Posterior cingulate gyrus (tissue), 11 donors: Measurements from ENCODE around the gene SLC26A5.
A peak's percentile ranks its signal among the peaks of the same experiment; 100 is the strongest.
"Not testable (repeated sequence)": the region's sequence is repeated elsewhere in the genome, so short reads cannot be mapped to it uniquely, and the experiment has no call there.

Experiments
- DNase-seq, 10 donors: peaks; one replicate each; pipeline versions ENCODE4 v3.0.0 to v3.0.0-alpha.2; 2020 to 2021; ENCODE audit warnings: mixed read lengths in 3 of 10
- intact Hi-C: fragments of 100-400 bp; cut with DNase I; formaldehyde crosslinking; loops from one replicate; pipeline ENCODE4 v1.15.1; 2023

SLC26A5 gene, protein sequence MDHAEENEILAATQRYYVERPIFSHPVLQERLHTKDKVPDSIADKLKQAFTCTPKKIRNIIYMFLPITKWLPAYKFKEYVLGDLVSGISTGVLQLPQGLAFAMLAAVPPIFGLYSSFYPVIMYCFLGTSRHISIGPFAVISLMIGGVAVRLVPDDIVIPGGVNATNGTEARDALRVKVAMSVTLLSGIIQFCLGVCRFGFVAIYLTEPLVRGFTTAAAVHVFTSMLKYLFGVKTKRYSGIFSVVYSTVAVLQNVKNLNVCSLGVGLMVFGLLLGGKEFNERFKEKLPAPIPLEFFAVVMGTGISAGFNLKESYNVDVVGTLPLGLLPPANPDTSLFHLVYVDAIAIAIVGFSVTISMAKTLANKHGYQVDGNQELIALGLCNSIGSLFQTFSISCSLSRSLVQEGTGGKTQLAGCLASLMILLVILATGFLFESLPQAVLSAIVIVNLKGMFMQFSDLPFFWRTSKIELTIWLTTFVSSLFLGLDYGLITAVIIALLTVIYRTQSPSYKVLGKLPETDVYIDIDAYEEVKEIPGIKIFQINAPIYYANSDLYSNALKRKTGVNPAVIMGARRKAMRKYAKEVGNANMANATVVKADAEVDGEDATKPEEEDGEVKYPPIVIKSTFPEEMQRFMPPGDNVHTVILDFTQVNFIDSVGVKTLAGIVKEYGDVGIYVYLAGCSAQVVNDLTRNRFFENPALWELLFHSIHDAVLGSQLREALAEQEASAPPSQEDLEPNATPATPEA

DNA sequence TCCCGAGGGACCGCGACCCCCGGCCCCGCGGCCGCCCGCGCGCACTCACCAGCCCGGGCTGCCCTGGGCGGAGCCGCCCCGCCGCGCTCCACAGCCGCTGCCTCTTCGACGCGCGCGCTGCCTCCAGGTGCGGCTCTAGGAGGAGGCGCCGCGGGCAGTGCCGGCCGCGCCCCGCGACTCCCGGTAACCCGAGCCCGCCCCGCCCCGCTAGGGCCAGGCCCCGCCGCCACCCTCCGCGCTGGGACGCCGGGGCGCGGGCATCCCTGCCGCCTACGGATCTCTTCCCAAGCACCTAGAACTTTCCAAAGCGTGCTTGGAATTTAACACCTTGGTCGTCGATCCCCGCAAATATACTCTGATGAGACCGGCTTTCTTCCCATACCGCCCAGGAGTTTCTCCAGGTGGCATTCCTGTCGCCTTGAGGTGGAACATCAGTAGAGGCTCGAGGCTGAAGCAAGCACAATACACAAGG, at the start of gene SLC26A5:
SLC26A5 (minus strand) TSS at position 159 of the 472 bp plus-strand sequence. CDS start 24,693 bp downstream, outside the sequence.
- intact Hi-C loops: no loop called here
- DNase-seq: no peak

GRCh38 chr7:103487419-103487818, 41.4 kb upstream of the SLC26A5 start:
- no peak for DNase-seq
- intact Hi-C loops: no loop called here

- intact Hi-C loops, DNase-seq: not testable (repeated sequence)
Measured at GRCh38 chr7:103486873-103487272, 40.9 kb upstream of the SLC26A5 start.

DNA sequence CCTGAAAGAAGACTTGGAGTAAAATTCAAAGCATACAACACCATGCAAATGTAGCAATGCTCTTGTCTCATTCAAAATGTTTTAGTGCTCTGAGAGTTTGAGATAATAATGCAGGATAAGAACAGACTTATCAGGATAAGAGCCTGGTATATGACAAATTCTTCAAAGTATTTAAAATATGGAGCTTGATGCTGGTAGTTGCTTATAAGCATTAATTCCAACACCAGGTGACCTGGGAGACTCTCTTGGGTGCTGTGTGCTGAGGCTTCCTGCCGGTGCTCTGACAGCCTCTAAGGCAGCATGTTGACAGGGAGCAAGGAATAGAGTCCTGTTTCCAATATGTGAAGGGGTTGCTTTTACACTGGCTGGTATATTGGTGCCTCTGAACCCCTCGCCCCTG, 34.8 kb upstream of the SLC26A5 start:
- DNase-seq: no peak
- intact Hi-C loops: no loop called here

- DNase-seq: no peak
- intact Hi-C loops: no loop called here
Measured at GRCh38 chr7:103474956-103475355, 28.9 kb upstream of the SLC26A5 start.

DNA sequence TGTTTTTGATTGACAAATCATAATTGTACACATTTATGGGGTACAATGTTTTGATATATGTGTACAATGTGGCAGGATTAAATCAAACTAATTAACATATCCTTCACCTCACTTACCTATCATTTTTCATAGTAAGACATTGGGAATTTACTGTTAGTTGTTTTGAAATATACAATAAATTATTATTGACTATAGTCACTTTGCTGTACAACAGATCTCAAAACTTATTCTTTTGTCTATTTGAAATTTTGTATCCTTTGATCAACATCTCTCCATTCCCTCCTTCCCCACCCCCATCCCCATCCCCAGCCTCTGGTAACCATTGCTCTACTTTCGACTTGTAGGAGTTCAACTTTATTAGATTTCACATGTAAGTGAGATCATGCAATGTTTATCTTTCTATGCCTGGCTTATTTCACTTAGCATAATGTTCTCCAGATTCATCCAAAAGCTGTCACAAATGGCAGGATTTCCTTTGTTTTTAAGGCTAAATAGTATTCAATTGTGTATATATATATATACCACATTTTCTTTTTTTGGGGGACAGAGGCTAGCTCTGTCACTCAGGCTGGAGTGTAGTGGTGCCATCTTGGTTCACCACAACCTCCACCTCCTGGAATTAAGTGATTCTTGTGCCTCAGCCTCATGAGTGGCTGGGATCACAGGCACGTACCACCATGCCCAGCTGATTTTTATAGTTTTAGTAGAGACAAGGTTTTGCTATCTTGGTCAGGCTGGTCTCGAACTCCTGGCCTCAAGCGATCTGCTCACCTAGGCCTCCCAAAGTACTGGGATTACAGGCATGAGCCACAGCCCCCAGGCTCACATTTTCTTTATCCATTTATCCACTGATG, 23.3 kb upstream of the SLC26A5 start:
- DNase-seq: no peak
- intact Hi-C loops: no loop called here

DNA sequence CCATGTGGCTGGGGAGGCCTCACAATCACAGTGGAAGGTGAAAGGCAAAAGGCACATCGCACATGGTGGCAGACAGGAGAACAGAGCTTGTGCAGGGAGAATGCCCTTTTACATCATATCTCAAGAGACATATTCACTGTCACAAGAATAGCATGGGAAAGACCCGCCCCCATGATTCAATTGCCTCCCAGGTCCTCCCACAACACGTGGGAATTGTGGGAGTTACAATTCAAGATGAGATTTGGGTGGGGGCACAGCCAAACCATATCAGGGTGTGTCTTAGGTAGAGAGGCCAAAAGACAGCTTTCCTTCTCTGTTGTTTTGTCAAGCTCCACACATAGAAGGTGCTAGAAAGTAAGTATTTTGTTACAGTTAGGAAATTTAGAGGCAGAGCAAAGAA, 20.8 kb upstream of the SLC26A5 start:
- DNase-seq: no peak

DNA sequence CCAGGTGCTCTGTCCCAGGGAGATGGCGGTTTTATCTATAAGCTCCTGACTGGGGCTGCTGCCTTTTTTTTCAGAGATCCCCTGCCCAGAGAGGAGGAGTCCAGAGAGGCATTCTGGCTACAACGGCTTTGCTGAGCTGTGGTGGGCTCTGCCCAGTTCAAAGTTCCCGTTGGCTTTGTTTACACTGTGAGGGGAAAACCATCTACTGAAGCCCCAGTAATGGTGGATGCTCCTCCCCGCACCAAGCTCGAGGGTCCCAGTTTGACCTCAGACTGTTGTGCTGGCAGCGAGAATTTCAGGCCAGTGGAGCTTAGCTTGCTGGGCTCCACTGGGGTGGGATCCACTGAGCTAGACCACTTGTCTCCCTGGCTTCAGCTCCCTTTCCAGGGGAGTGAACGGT, 16.4 kb upstream of the SLC26A5 start:
- DNase-seq: no peak
- intact Hi-C loops: no loop called here

More for the DNA sequence above, 20.8 kb upstream of the SLC26A5 start:
- intact Hi-C loops: no loop called here

- DNase-seq: peak in 6 of 10 donors; percentile 16 to 86 (median 51)
- intact Hi-C loops: no loop called here
Measured at GRCh38 chr7:103447073-103447960, 1.3 kb upstream of the SLC26A5 start.

DNA sequence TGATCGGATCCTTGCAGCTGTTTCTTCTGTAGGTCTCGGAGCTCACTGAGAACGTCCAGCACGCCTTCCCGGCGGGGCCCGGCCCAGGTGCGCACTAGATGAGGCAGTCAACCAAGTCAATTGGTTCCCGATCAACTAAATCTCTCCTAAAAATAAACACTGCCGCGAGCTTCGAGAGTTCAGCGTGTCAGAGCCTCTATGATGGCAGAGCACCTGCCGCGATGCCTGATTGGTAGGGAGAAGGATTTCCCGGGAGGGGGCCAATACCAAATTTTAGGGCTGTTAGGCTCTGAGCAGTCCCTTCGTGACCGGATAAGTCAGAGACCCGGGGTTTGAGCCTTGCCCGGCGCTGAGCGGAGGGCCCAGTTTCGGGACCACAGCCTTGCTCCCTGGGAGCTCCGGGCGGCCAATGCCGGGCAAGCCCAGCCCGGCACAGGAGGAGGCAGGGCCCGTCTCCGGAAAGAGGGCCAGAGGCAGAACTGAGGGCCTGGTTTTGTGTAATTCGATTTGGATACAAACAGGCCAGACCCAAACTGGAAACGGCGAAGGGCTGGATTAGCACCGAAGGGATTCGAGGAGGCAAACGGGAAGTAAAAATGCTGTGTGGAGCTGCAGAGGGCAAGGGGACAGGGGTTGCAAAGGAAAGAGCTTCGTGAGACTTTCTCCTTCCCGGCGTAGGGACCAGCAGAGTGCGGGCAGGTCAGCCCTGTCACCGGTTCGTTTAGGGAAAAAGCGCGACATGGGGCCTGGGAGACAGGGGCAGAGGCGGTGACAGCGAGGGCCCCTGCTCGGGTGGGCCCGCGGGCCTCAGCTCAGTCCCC, 569 bp downstream of the SLC26A5 start:
- DNase-seq: no peak
- intact Hi-C loops: no loop called here

DNA sequence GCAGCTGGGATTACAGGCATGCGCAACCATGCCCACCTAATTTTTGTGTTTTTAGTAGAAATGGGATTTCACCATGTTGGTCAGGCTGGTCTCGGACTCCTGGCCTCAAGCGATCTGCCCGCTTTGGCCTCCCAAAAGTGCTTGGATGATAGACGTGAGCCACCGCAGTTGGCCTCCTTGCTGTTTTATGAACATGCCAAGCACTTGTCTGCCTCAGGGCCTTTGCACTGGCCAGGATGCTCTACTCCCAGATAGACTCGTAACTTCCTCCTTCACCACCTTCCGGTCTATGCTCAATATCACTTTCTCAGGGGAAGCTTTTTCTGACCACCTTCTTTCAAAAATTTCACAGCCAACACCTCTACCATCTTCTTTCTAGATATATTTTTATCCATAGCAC, 6.3 kb downstream of the SLC26A5 start:
- intact Hi-C loops: no loop called here

GRCh38 chr7:103437623-103438022, 8.4 kb downstream of the SLC26A5 start:
- no peak for DNase-seq
- intact Hi-C loops: no loop called here

More for the DNA sequence above, 6.3 kb downstream of the SLC26A5 start:
- DNase-seq: no peak

DNA sequence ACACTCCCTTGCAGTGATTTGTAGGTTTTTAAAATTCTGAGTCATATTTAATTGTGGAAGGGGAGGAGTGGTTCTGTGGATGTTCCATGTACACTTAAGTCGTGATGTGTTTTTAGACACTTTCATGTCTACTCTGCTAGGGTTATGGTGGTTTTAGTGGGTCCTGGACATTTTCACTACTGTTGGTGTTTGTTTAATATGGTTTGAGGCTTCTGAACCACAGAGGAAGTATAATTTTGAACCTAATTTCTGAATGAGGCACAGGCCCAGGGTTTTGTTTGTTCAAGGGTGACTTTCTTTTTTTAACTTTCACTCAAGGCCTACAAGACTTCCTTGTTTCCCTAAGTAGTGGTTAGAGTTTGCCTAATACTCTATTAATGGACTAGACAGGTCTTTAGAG, 13.3 kb downstream of the SLC26A5 start:
- DNase-seq: no peak
- intact Hi-C loops: no loop called here

DNA sequence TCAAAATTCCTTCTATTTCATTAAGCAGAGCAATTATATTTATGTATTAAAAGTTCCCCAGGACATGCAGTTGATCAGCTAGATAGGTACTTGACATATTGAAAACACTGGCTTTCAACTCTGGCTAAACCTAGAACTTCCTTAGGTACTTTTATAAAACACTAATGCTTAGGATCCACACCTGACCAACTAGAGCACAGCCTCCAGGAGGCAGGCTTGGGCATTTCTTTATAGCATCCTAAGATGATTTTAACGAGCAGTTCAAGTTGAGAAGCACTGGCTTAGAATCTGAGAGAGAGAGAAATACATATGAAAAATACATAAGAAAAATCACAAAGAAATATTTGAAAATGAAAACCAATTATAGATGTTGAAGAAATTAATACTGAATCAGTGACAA, 20.8 kb downstream of the SLC26A5 start:
- intact Hi-C loops: no loop called here
- no peak for DNase-seq

DNA sequence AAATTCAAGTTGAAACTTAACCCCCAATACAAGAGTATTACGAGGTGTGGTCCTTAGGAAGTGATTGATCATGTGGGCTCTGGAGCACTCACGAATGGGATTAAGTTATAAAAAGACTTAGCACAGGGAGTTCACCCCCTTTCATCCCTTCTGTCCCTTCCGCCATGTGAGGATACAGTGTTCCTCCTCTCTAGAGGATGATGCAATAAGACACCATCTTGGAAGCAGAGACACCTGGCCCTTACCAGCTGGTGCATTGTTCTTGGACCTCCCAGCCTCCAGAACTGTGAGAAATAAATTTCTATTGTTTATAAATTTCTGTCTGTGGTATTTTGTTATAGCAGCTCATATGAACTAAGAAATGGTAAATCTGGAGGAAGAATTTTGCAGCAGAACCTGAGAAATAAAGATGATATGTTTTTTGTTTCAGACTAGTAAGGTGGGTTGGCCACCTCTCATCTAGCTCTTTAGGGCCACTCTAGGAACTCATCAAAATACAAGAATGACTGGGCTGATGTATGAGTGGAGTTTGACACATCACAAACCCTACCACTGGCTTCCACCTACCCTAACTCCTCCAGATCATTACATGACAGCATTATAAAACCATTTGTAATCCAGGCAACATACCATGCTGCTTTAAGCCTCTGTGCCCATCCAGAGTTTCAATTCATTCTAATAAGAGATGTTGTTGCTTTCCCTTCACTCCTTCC, 22.4 kb downstream of the SLC26A5 start:
- intact Hi-C loops: no loop called here
- no peak for DNase-seq

DNA sequence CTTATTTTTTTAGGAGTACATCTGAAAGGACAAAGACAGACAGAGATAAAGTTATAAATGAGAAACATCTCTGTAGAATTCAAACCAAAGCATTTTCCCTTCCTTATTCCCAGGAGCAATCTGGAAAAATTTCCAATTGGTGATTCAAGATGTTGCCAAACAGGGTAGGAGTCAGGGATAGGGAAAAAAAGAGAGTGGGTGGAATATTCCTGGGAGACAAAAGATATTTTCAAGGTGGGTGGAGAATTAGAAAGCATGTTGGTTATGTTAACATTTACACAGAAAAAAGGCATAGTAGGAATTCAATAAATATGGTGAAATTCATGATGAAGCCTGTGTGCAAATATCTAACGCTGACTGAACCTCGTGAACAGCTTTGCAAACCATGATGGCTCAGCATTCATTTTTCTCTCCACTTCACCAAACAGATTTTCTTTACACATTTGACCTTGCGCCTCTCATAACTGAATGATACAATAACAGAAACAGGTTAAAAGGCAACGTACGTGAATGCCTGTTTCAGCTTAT, 25.1 kb downstream of the SLC26A5 start:
- intact Hi-C loops: no loop called here
- no peak for DNase-seq

DNA sequence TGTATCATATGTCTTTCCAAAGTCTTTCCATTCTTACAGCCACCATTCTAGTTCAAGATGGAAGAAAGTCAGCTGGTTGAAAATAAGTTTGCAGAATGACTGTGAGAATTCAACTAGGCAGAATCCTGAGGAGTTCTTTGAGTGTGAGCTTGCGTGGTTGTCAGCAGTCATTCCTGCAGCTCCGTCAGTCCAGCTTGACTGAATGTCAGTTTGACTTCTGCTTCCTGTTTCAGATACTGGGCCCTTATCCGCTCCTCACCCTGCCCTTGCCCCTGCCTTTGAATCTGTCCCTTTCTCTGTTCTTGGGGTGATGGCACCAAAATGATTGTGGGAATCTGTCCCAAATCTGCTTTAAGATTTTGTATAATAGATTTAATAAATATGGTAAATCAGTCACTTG, 27.8 kb downstream of the SLC26A5 start:
- no peak for DNase-seq
- intact Hi-C loops: no loop called here

DNA sequence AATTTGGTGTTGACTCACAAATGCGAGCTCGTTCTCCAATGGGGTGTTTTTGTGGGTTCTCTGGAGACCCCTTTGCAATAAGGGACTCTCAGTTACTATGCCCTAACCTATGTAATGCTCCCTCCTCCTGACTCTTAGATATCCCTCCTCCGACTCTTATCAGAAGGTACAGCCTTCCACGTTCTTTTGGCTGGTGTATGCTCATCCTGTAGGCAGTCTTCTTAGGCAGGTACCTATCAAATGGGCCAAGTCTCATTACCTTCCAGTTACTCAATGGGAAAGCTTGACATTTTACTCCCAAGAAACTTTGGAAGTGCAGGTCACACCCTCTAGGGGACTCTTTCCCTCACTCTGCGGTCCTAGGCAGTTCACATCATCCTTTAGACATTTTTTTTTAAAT, 32.6 kb downstream of the SLC26A5 start:
- DNase-seq: no peak
- intact Hi-C loops: no loop called here
